ENCODE data around the gene SCFD2. TPM values are rescaled to one million over a fixed set of nuclear protein-coding genes. Genes with fewer than 3 reads are reported as not detected.

The SCFD2 gene
- total and polyA plus RNA-seq, 2 of the 8 experiments (the other 6 are each of a cell fraction or from before 2014, with no cell fraction given) = 6.2 to 10.2 TPM

DNA sequence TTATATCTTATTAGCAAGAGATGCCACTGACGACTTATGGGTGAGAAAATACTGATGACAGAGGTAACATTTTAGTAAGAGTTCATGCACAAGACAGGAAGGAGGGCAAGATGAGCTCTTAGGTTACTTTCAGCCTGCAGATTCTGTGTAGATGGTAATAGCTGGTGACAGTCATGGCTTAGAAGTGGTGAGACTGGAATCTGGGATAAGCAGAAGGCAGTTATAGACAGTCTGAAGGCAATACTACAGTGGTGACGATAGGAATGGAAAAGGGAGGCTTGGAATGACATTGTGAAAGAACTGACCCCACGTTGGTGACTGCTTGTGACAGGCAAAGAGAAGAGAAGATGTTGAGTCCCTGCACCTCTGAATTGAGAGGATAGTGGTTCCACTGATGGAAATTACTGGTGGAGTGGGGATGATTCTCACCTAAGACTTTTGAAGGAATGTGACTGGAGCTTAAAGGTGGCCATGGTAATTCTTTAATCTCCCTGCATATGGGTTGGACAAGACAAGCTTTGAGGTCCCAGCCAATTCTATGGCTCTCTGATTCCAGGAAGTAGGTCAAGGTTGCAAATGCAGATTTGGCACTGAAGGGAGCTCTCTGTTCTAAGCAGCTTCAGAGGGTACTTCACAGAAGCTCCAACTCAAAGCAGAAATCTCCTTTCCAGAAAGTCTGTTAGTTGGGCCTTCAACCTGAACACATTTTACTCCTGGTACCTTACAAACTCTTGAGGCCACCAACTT, 404.0 kb downstream of the SCFD2 start:
- no peaks in the 10 kb centered on the region for H3K79me1 ChIP-seq (ENCODE audit: low read depth, low read length)
- no peak overlapping the region for H2BK15ac ChIP-seq (ENCODE audit: low read length)
- no peak overlapping the region for H3K27ac ChIP-seq (ENCODE audit: low read depth, low read length)
- DNase-seq (ENCODE audit: low read depth in 1 of 2, low spot score in 2 of 2) (no peak), FAIRE-seq (no peak)
- H3K56ac ChIP-seq (replicated peaks; ENCODE audit: insufficient read length, low read depth, low read length) = no peak overlapping the region
- POLR2A ChIA-PET (ENCODE audit: partially characterized antibody) = interaction anchor here (1.2 to 1.9 kb wide), 2 partner anchors 14 to 94 kb away, joined by 3 to 5 read pairs; no protein-coding TSS in a partner anchor
- H4K8ac ChIP-seq (ENCODE audit: extremely low read depth, insufficient read depth, low read length) = no peak overlapping the region
- H3K36me3 ChIP-seq (ENCODE audit: control insufficient read depth in 2 of 4, insufficient read depth in 4 of 4, low read length in 3 of 4) = no peaks in the 10 kb centered on the region
- H4K20me1 ChIP-seq (replicated peaks in 1 of 2; ENCODE audit: control insufficient read depth in 1 of 2, insufficient read depth in 2 of 2, low read length in 2 of 2) = no peaks in the 10 kb centered on the region
- H2AK5ac ChIP-seq (ENCODE audit: low read depth, low read length) = no peak overlapping the region
- H3K9ac ChIP-seq (replicated peaks in 1 of 4; ENCODE audit: extremely low read depth in 1 of 4, low read depth in 3 of 4, low read length in 3 of 4) = no peak overlapping the region
- no peak overlapping the region for H2BK5ac ChIP-seq (ENCODE audit: low read depth, low read length)
- no peak overlapping the region for H2BK12ac ChIP-seq (ENCODE audit: low read depth, low read length)
- CTCF ChIA-PET (ENCODE audit: partially characterized antibody) = interaction anchor here (0.6 to 1.8 kb wide), 5 partner anchors 10 to 221 kb away, joined by 3 to 7 read pairs (median 5); no protein-coding TSS in a partner anchor
- H3K23me2 ChIP-seq (ENCODE audit: low read depth, low read length) = no peaks in the 10 kb centered on the region
- H3K14ac ChIP-seq (ENCODE audit: insufficient read length) = no peak overlapping the region
- H4K91ac ChIP-seq (replicated peaks; ENCODE audit: insufficient read length, low read length) = no peak overlapping the region
- no peak overlapping the region for H3K23ac ChIP-seq (ENCODE audit: insufficient read length)
- no peak overlapping the region for H3K4me3 ChIP-seq (ENCODE audit: extremely low read depth in 1 of 4, insufficient read depth in 2 of 4, low read depth in 3 of 4, low read length in 4 of 4)
- no peak overlapping the region for H3K4ac ChIP-seq (replicated peaks; ENCODE audit: insufficient read length, low read depth, low read length)
- no peaks in the 10 kb centered on the region for H3K79me2 ChIP-seq (ENCODE audit: control insufficient read depth in 1 of 2, insufficient read depth in 2 of 2, low read length in 2 of 2)
- no peak overlapping the region for H3K18ac ChIP-seq (ENCODE audit: extremely low read depth, low read length)
- no peak overlapping the region for H2AFZ ChIP-seq (ENCODE audit: low read length)
- no peak overlapping the region for H3K4me2 ChIP-seq (ENCODE audit: insufficient read depth in 1 of 2, low read depth in 2 of 2, low read length in 2 of 2)
- H3K27me3 ChIP-seq (replicated peaks in 1 of 4; ENCODE audit: control insufficient read depth in 3 of 4, extremely low read depth in 1 of 4, insufficient read depth in 3 of 4, low read length in 3 of 4) = no peaks in the 10 kb centered on the region
- no peak overlapping the region for H2BK120ac ChIP-seq (replicated peaks; ENCODE audit: low read depth, low read length)
- peaks cover 0 to 7% (median 3%) of the 10 kb centered on the region in 4 experiments; a peak in 3 of 7 replicates for H3K4me1 ChIP-seq (replicated peaks in 1 of 4; ENCODE audit: control insufficient read depth in 3 of 4, insufficient read depth in 4 of 4, low read length in 3 of 4)
- H3K9me3 ChIP-seq (ENCODE audit: insufficient read depth in 2 of 2, low read depth in 1 of 2, low read length in 1 of 2) = no peaks in the 10 kb centered on the region
- WGBS, 2 experiments (ENCODE audit: extremely low coverage in 1 of 2, insufficient coverage in 1 of 2, insufficient read length in 1 of 2, insufficient replicate concordance in 2 of 2, low coverage in 1 of 2, low lambda C conversion rate in 2 of 2, missing lambda C conversion rate in 1 of 2) = 88% methylated on average over 3 of the region's 3 CpGs; no CpG with 5 or more reads in 1 of the 2 experiments
- no peak overlapping the region for H4K5ac ChIP-seq (ENCODE audit: insufficient read length, low read depth, low read length)
- H2BK20ac ChIP-seq (ENCODE audit: low read length) = no peak overlapping the region
- no peak for TF ChIP-seq CBX5 (IDR thresholded peaks at IDR 0.05; ENCODE audit: low read depth, low read length)
- TF ChIP-seq SP4 (IDR thresholded peaks at IDR 0.05; ENCODE audit: low read length) = no peak
- no peak for TF ChIP-seq KDM5A (IDR thresholded peaks at IDR 0.05; ENCODE audit: low read length)
- TF ChIP-seq RBBP5 (IDR thresholded peaks at IDR 0.05; ENCODE audit: borderline replicate concordance, low read depth, low read length) = no peak
- no peak for TF ChIP-seq TAF7 (optimal IDR thresholded peaks at IDR 0.05; ENCODE audit: borderline replicate concordance, low read depth, low read length)
- TF ChIP-seq NRF1 (IDR thresholded peaks at IDR 0.05; ENCODE audit: low read depth, low read length) = no peak
- TF ChIP-seq BRCA1 (IDR thresholded peaks at IDR 0.05; ENCODE audit: low read depth, low read length) = no peak
- no peak for TF ChIP-seq HDAC2 (IDR thresholded peaks at IDR 0.05; ENCODE audit: borderline replicate concordance in 1 of 2, low read depth in 2 of 2, low read length in 2 of 2)
- no peak for TF ChIP-seq MAX (IDR thresholded peaks at IDR 0.05)
- no peak for TF ChIP-seq RAD21 (IDR thresholded peaks at IDR 0.05 in 1 of 2, conservative IDR thresholded peaks at IDR 0.05 in 1 of 2; ENCODE audit: low read depth in 2 of 2, low read length in 2 of 2)
- TF ChIP-seq TAF1 (IDR thresholded peaks at IDR 0.05; ENCODE audit: low read depth, low read length) = no peak
- TF ChIP-seq CTBP2 (IDR thresholded peaks at IDR 0.05; ENCODE audit: borderline replicate concordance, insufficient read depth, insufficient read length, low read length) = no peak

Measured in H1 (cell line).